ENCODE results near the gene EFHB.
"Not testable (repeated sequence)": the region's sequence is repeated elsewhere in the genome, so short reads cannot be mapped to it uniquely, and the experiment has no call there.

The EFHB gene

GRCh38 chr3:19891740-19892139 lies 42.3 kb downstream of the EFHB start:
- Histone ChIP-seq H3K27ac (no peak overlapping the region), H3K27me3 (no peaks in the 10 kb centered on the region), H3K4me3 (no peak overlapping the region), H3K36me3 (no peaks in the 10 kb centered on the region), H3K4me1 (peaks cover 0 to 16% (median 11%) of the 10 kb centered on the region in 4 donors), H3K9me3 (no peaks in the 10 kb centered on the region)
- intact Hi-C loops (cut with DNase I; ENCODE audit: low total_unique reads) = no loop called here
- DNase-seq = no peak
- TF ChIP-seq CTCF (IDR thresholded peaks at IDR 0.05) = no peak

- Histone ChIP-seq H3K9me3 (no peaks in the 10 kb centered on the region), H3K27ac (peak overlapping the region; percentile 61 to 64), H3K4me1 (peaks cover 0 to 16% (median 11%) of the 10 kb centered on the region in 4 donors), H3K36me3 (no peaks in the 10 kb centered on the region), H3K4me3 (peak overlapping the region in 1 of 2 donors; percentile 40), H3K27me3 (no peaks in the 10 kb centered on the region)
- intact Hi-C loops (cut with DNase I; ENCODE audit: low total_unique reads) = loop anchor here (5.0 kb wide), 1 partner anchor 59 kb away; the partner anchor contains the start of gene RAB5A
- DNase-seq = no peak
- TF ChIP-seq CTCF (IDR thresholded peaks at IDR 0.05) = no peak
Measured at GRCh38 chr3:19888428-19889152, 45.4 kb downstream of the EFHB start.

GRCh38 chr3:19887122-19887521 lies 46.9 kb downstream of the EFHB start:
- H3K27ac ChIP-seq, H3K36me3 ChIP-seq, DNase-seq, H3K9me3 ChIP-seq, H3K4me3 ChIP-seq, H3K27me3 ChIP-seq: not testable (repeated sequence)
- peaks cover 0 to 16% (median 11%) of the 10 kb centered on the region in 4 donors for H3K4me1 ChIP-seq
- intact Hi-C loops (cut with DNase I; ENCODE audit: low total_unique reads) = loop anchor here (5.0 kb wide), 1 partner anchor 60 kb away; the partner anchor contains the start of gene RAB5A

GRCh38 chr3:19886404-19886803 lies 47.6 kb downstream of the EFHB start:
- no peak for DNase-seq
- Histone ChIP-seq H3K4me3 (no peak overlapping the region), H3K27me3 (no peaks in the 10 kb centered on the region), H3K27ac (no peak overlapping the region), H3K4me1 (peaks cover 0 to 16% (median 11%) of the 10 kb centered on the region in 4 donors), H3K9me3 (no peaks in the 10 kb centered on the region), H3K36me3 (no peaks in the 10 kb centered on the region)
- intact Hi-C loops (cut with DNase I; ENCODE audit: low total_unique reads) = loop anchor here (5.0 kb wide), 1 partner anchor 61 kb away; the partner anchor contains the start of gene RAB5A
- no peak for TF ChIP-seq CTCF (IDR thresholded peaks at IDR 0.05)

- Histone ChIP-seq H3K4me3 (no peak overlapping the region), H3K27me3 (no peaks in the 10 kb centered on the region), H3K36me3 (no peaks in the 10 kb centered on the region), H3K27ac (no peak overlapping the region), H3K9me3 (no peaks in the 10 kb centered on the region), H3K4me1 (peaks cover 0 to 16% (median 11%) of the 10 kb centered on the region in 4 donors)
- DNase-seq = no peak
- intact Hi-C loops (cut with DNase I; ENCODE audit: low total_unique reads) = loop anchor here (5.0 kb wide), 1 partner anchor 62 kb away; the partner anchor contains the start of gene RAB5A
- TF ChIP-seq CTCF (IDR thresholded peaks at IDR 0.05) = peak; percentile 25 to 46
Measured at GRCh38 chr3:19885468-19885867, 48.5 kb downstream of the EFHB start.

- H3K36me3 ChIP-seq = no peaks in the 10 kb centered on the region
- no peak for TF ChIP-seq CTCF (IDR thresholded peaks at IDR 0.05)
- H3K4me1 ChIP-seq = no peaks in the 10 kb centered on the region
- H3K27me3 ChIP-seq = no peaks in the 10 kb centered on the region
- no peak overlapping the region for H3K4me3 ChIP-seq
- no peak overlapping the region for H3K27ac ChIP-seq
- DNase-seq = no peak
- no peaks in the 10 kb centered on the region for H3K9me3 ChIP-seq
- intact Hi-C loops (cut with DNase I; ENCODE audit: low total_unique reads) = no loop called here
Measured at GRCh38 chr3:19881852-19882251, 52.2 kb downstream of the EFHB start.

Data from tibial artery (tissue), 4 donors.